NCI-H2227 treated with DMSO at 0.1 percent for 48 hours (cell line): ENCODE data around the gene BCL6.
A peak's percentile ranks its signal among the peaks of the same experiment; 100 is the strongest.
"Not testable (repeated sequence)": the region's sequence is repeated elsewhere in the genome, so short reads cannot be mapped to it uniquely, and the experiment has no call there.

Experiments used
- DNase-seq: peaks from one replicate; lab custom pipeline; 2025; lab: John Stamatoyannopoulos, UW

The BCL6 gene

DNA sequence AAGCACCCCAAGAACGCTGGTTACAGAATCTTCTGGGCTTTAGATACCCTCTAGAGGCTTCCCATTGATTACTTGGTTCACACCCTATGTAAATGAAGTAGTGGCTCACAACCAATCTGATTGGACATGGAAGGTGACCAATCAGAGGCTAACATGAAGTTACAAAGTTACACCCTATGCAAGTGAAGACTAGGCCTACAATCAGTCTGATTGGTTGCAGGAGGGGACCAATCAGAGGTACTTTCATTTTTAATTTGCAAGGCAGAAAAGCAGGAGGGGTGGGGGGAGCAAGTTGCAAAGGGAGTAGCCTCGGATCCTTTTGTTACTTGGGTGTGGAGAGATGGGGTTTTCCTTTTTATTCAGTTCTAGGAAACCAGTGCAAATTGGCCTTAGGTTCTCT lies 31.8 kb downstream of the BCL6 start:
- no peak for DNase-seq

DNA sequence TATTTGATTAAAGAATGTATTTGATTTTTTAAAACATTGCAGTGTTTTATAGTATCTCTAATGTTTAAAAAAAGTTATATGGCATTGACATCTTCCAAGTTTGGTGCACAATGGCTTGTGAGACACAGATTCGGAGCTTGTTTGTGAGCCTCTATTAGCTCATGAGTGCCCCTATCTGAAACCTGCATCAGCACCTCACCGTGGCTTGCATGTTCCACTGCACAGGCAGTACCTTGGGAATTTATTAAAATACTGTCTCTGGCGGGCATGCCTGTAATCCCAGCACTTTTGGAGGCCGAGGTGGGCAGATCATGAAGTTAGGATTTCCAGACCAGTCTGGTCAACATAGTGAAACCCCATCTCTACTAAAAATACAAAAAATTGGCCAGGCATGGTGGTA lies 36.1 kb downstream of the BCL6 start:
- no peak for DNase-seq

DNA sequence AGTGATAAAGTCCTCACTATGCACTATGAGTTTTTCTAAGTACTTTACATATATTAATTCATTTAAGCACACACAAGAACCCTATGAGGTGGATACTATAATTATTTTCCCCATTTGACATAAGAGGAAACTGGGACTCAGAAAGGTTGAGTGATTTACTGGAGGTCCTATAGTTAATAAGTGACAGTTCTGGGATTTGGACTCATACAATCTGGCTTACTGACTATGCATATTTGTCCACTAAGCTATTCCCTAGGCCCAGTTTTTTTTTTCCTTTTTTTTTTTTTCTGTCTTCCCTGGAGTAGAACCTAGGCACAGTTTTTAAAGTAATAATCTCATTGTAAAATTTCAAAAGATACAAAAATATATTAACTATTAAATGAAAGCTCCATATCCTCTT lies 36.6 kb downstream of the BCL6 start:
- no peak for DNase-seq

DNA sequence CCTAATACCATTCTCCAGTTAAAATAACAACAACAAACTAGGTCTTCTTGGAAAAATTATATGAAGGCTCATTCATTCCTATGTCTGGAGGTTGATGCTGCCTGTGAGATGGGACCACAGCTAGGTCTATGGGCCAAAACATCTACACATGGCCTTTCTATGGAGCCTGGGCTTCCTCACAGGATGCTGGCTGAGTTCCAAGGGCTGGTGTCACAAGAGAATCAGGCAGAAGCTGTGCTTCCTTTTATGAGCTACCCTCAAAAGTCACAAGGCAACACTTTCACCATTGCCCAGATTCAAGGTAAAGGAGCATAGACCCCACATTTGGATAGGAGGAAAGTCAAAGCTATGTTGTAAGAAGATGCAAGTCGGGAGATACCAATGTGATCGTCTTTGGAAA lies 38.3 kb downstream of the BCL6 start:
- DNase-seq = no peak

DNA sequence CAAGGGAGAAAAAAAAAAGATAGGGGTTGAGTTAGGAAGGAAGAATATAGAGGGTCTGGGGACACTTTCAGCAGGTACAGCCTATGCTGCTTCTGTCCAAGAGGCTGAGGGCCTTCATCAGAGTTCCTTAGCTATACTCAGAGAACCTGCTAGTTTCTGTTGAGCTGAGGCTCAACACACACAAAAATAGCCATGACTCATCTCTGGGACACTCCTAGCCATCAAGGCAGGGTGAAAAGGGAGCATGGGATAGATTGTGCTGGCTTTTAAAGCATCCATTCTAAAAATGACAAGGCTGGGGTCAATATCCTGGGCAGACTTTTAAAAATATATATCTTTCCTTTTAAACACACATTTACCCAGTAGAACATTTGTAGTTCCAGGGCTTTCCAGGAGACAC lies 40.1 kb downstream of the BCL6 start:
- DNase-seq = no peak

DNA sequence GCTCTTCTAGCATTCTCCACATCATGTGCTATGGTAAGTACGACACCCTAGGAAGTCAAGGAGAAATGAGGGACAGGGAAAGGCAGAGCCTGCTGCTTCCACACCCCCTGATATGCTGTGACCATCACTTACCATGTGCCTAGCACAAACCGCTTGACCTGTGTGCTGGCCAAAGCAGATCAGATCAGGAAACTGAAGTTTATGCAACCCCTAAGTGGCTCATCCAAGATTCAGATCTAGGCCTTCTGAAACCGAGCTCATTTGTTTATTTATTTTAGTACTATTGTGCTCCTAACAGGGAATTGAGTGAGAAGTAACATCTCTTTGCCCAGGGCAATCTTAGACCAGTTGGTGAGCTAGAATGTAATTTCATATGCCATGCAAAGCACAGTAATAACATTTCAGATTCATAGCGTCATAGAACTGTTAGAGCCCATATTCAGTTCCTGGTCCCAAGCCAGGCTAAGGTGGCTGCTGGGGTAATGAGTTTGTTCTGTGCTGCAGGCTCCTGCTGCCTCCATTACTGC lies 42.7 kb downstream of the BCL6 start, which contains the start of gene RTP2:
Gene RTP2, minus strand, starts transcription at position 51 of the 527 bp plus-strand sequence. CDS start 429 bp downstream, outside the sequence.
- DNase-seq = no peak

DNA sequence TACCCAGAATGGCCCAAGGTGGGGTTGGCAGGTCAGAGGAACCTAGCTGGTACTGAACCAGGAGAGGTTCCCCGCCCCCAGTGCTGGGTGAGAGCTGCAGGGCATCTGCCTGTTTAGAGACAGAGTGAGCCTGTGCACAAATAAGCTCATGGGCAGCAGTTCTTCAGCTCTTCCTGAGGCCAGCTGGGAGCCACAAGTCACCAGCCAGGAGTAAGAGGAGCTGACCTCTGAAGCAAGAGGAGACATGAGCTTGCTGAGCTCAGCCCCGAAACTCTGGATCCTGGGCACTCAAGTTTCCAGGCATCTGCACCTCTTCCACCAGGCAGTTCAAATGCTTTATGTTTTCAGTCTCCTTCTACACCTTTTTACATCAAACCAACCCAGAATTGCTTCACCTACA lies 45.0 kb downstream of the BCL6 start:
- DNase-seq = no peak

DNA sequence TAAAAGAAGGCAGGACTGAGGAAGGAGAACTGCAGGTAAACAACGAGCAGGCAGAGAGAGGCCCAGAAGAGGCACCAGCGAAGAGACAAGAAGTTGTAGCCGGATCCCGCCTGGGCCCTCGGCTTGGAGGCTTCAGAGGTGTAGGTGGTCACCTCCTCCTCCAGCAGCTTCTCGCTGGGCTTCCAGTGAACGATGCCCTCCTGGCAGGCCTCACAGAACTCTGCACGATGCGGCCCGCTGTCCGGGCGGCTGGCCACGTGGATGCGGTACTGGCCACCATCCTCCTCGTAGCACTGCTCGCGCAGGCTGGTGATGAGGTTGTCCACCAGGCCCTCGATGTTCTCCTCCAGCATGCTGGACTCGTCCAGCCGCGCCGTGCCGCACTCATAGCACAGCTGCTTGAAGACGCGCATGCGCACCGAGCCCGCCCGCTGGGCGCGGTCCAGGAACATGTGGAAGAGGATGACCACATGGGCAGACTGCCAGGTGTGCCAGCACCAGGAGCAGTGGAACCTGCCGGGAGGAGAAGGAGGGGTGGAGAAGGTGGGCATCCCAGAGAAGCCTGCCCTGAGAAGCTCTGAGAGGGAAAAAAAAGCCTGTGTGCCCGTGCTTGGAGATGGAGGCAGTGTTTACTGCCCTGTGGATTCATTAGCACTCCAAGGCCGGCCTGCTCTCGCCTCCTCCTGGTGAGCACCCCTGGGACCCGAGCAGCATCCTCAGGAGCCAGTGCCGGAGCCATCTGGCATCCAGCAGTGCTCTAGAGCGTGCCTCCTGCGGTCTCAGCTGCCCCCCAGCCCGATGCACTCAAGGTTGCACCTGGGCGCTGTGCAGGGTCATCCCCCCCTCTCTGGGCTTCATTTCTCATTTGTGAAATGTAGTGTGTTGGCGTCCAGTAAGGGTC lies 46.5 kb downstream of the BCL6 start:
- no peak for DNase-seq

DNA sequence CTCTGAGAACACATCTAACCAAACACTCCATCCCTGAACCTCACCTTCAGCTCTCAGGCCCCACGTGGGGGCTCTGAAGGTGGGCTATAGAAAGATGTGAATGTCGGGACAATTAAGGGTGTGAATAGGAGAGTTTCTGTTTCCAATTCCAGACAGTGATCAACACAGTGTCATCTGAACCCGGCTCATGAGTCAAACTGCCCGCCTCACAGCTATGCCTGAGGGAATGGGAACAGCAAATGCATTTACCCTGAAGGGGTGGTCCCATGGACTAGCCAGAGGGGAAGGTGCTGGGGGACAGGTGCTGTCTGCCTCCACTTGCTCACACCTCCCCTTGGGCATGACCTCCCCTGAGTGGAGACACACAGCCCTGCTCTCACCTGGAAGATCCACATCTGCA lies 49.2 kb downstream of the BCL6 start:
- no peak for DNase-seq

DNA sequence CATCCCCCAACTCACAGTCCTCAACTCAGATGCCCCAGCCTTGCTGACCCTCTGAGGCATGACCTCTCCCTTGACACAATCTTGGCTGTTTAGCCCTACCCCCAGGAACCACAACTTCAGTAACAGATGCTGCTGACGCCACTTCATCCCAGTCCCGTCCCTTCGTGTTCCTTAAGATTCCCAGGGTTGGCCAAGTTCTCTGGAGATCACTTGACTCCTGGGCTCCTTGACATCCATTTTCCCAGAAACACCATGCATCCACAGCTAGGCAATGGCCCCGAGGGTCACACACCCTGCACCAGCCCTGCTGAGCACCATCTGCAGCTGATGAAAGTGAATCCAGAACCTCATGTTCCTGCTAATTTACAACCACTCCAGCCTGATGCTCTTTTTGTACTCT lies 49.8 kb downstream of the BCL6 start:
- no peak for DNase-seq

DNA sequence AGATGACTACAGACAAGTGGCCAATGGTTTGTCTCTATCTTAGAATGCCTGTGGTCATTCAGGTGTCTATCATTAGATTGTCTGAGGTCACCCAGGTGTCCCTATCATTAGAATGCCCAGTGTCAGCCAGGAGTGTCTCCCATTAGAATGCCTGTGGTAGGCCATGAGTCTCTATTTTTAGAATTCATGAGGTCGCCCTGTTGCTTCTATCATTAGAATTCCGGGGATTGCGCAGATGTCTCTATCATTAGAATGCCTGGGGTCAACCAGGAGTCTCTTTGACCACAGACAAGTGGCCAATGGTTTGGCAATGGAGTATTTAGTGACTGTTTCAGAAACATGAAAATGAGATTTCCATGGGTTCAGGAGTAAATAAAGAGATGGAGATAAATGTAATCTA lies 50.5 kb downstream of the BCL6 start:
- DNase-seq = no peak

DNA sequence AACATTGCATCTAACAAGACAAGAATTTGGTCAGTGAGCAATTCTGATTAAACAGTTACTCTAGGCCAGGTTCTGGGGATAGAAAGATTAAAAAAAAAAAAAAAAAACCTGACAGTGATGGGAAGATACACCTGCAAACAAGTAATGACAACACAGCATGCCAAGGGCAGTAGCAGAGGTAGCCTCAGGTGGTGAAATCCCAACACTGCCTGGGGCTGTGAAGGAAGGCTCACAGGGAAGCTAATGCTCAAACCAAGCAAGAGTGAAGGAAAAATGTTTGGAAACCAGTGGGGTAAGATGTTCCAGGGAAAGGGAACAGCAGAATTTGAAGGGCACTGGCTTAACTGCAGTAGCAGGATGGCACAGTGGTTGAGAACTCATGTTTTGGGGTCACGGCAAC lies 51.8 kb downstream of the BCL6 start:
- no peak for DNase-seq

DNA sequence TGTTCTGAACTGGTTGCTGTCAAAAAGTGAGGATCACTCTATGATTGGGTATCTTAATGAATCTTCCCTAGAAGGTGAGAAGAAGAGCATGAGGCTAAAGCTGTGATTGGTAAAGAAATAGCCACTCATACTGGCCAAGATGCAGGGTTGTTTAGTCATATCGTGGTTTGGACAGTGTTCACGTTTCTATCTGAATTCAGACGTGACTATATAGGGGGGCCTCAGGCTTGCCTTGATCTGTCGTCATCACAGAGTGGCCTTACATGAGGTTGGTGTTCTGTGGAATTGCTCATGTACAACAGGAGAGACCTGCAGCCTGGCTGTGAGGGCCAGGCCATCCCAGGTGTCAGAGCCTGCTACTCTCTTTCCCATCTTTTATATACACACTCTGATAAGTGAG lies 55.3 kb downstream of the BCL6 start:
- DNase-seq = no peak

DNA sequence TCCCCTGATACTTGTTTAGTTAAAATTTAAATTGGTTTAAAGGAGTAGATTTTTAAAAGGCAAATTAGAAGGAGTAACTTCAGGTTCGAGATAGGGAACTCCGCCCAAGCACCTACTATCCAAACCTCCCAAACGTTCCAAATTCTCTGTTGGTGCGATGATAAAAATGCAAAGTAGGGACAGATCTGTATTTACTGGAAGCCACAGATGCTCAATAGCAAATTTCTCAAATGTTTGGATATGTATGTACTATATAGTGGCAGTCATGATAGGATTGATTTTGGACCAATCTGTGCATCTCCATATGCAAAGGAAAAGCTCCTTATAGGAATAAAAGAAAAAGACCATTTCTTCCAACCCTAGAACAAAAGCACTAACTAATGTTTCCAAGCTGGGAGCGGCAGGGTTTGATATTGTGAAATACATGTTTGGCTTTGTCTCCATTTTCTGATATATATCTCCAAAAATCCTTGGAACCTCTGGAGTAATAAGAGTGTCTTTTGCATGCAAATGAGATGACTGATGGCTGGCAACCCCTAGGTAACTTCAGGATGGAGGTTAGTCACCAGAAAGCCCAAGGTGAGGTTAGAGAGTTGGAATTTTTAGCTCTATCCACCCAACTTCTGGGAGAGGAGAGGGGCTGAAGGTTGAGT lies 58.5 kb downstream of the BCL6 start:
- DNase-seq = no peak

DNA sequence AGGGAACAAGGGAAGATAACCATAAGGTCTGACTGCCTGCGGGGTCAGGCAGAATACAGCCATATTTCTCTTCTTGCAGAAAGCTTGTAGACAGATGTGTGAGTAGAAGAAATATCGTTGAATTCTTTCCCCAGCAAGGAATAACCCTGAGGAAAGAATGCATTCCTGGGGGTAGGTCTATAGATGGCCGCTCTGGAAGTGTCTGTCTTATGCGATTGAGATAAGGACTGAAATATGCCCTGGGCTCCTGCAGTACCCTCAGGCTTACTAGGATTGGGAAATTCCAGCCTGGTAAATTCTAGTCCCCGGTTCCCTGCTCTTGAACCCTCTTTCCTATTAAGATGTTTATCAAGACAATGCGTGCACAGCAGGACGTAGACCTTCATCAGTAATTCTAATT lies 59.3 kb downstream of the BCL6 start:
- DNase-seq = no peak

DNA sequence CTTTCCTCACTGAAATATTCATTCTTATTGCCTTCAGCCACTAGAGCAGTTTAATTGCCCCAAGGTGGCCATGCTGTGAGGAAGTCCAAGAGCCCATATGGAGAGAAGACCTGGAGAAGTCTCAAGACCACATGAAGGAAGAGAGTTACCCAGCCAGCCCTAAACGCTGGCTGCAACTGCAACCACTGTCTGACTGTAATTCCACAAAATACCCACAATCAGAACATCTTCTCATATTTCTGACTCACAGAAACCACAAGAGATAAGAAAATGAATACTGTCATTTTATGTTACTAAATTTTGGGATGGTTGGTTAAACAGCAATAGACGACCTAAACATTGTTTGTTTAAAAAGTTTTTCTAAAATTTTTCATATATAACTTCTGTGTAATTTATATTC lies 60.4 kb downstream of the BCL6 start:
- no peak for DNase-seq

DNA sequence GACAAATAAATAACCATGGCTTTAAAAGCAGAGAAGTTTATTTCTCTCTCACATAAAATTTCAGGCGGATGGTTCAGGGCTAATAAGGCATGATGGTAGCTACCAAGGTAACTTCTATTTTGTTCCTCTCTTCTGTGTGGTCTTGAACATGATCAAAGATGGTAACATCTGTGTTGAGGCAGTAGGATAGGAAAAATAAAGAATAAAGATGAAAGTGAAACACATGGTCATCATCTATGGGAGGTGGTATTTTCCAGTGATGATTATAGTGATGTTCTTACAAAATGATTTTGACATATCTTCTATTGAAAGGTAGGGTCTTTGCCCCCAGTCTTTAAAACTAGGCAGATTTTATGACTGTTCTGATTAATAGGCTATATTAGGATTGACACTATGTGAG lies 60.8 kb downstream of the BCL6 start:
- no peak for DNase-seq

DNA sequence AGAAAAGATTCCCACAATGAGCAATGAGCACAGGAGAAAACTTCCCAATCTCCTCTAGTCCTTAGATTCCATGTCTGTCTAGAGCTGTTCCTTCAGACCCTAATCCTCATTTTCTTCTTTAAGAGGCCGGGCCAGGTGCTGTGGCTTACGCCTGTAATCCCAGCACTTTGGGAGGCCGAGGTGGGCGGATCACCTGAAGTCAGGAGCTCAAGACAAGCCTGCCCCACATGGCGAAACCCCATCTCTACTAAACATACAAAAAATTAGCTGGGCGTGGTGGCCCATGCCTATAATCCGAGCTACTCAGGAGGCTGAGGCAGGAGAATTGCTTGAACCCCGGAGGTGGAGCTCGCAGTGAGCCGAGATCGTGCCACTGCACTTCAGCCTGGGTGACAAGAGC lies 63.5 kb downstream of the BCL6 start:
- DNase-seq = not testable (repeated sequence)

DNA sequence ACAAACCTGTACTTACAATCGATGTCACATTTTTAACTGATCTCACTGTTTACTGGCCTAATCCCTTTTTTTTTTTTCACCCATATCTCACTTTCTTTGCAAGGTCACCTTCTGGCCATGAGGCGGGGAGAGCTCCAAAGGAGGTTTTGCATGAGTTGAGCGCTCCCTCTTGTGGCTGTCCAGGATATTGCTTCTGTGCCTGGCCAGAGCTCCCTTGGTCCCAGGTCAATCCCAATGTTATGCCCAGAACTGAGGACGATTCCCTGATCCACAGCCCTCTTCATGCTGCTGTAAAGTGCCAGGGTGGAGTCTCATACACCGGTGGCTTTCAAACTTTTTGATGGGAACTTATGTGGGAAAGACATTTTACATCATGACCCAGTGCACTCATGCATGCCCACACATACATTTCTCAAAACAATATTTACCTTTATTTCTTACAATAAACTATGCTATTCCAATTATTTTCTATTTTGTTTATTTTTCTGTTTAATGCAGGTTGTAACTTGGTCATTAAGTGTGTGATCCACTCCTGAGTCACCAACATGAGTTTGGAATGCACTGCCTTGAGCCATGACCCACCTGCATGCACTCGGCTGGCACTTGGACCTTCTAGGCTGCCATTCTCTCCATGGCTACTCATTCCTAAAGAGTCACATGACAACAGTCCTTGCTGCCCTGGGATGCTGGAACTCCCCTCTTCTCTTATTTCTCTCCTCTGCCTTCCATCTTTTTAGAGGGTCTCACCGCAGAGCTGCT lies 65.5 kb downstream of the BCL6 start:
- DNase-seq = peak; percentile 38

DNA sequence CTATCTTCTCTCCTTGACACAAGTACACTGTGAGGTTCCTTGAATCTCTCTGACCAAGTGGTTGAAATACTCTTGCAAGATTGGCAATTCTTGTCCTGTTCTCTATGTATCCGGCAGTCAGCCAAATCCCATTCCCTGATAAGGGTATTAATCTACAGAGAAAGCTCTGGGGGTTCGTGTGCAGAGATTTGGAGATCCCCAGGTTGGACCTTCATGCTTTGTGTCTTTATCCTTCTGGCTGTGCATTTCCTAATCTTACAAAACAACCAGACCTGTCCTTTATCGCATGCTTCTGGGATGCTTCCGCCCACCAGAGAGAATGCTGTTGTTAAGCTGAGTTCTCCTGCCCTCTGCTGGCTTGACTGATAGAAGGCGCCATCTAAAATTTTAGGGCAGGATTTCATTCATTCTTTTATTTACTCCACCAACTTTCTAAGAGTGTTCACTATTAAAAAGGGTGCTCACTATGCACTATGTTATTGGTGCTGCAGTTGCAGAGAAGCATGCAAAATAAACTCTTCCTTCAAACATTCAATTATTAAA lies 66.5 kb downstream of the BCL6 start:
- peak; percentile 31 for DNase-seq

DNA sequence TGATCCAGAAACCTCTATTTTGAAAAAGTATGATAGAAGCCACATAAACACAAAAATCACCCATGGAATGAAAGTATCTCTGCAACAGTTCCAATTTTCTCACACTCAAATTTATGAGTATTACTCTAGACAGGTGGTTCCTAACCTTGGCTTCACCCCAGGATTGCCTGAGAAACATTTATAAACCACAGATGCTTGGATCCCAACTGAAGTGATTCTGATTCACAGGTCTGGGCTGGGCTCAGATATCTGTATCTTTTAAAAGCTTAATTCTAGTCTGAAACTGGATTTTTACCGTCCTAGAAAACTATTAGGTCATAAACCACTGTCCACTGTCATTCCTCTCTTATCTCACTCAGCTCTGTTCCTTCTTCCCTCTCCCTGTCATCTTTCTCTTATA lies 67.7 kb downstream of the BCL6 start:
- no peak for DNase-seq

DNA sequence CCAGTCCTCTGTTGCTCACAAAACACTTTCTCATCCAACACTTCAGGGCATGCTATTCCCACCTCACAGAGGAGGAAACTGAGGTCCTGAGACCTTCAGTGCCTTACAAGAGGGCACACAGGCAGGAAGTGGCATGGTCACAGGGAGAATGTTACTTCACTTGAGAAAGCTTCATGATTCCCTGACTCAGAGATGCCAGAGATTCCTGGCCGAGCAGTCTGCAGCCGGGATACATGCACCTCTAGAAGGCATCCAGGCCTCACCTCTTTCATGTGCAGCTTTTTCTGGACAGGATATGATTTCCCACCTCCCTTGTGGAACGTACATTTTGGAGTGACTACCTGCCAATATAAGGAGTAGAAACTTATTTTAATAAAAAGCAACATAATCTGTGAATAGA lies 72.3 kb downstream of the BCL6 start:
- DNase-seq = no peak
